Measurements from ENCODE around the gene CNTNAP5. TPM values are rescaled to one million over a fixed set of nuclear protein-coding genes. Genes with fewer than 3 reads are reported as not detected.

Gene CNTNAP5
- total RNA-seq, 2 donors from 2014 or later = not detected

DNA sequence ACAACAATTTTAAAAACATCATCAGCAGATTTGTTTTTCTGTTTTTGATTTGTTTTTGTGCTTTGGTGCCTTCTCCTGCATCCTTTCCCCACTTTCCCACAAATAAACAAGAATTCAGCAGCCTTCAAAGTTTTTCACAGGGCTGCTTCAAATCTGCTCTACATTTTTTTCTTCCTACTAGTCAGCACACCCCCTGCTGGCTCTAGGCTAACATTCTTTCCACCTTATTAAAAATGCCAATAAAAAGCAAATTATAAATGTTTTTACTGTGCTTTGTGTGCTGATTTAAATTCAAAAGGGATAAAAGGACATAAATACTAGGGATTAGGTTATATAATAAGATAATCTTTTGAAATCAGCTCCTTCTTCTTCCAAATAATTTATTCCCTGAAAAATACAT, 6.2 kb upstream of the CNTNAP5 start:
- Histone ChIP-seq H3K9me3 (no peaks in the 10 kb centered on the region), H3K27me3 (replicated peaks; ENCODE audit: insufficient read depth) (no peaks in the 10 kb centered on the region), H3K4me1 (ENCODE audit: control insufficient read depth in 1 of 2, low read depth in 2 of 2) (no peaks in the 10 kb centered on the region), H3K36me3 (no peaks in the 10 kb centered on the region), H3K4me3 (no peak overlapping the region), H3K27ac (no peak overlapping the region)
- ATAC-seq (ENCODE audit: insufficient number of reproducible peaks, low FRiP score, low read depth) (no peak), DNase-seq (ENCODE audit: low spot score) (no peak)
- TF ChIP-seq, protein P1, sequence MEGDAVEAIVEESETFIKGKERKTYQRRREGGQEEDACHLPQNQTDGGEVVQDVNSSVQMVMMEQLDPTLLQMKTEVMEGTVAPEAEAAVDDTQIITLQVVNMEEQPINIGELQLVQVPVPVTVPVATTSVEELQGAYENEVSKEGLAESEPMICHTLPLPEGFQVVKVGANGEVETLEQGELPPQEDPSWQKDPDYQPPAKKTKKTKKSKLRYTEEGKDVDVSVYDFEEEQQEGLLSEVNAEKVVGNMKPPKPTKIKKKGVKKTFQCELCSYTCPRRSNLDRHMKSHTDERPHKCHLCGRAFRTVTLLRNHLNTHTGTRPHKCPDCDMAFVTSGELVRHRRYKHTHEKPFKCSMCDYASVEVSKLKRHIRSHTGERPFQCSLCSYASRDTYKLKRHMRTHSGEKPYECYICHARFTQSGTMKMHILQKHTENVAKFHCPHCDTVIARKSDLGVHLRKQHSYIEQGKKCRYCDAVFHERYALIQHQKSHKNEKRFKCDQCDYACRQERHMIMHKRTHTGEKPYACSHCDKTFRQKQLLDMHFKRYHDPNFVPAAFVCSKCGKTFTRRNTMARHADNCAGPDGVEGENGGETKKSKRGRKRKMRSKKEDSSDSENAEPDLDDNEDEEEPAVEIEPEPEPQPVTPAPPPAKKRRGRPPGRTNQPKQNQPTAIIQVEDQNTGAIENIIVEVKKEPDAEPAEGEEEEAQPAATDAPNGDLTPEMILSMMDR (IDR thresholded peaks at IDR 0.05) = no peak

GRCh38 chr2:124024561-124025170, 421 bp upstream of the CNTNAP5 start:
- Histone ChIP-seq H3K27me3 (replicated peaks; ENCODE audit: insufficient read depth) (no peaks in the 10 kb centered on the region), H3K4me1 (ENCODE audit: control insufficient read depth in 1 of 2, low read depth in 2 of 2) (no peaks in the 10 kb centered on the region), H3K4me3 (peak overlapping the region; percentile 17)

GRCh38 chr2:124025891-124026434, 876 bp downstream of the CNTNAP5 start:
- H3K4me1 ChIP-seq (ENCODE audit: control insufficient read depth in 1 of 2, low read depth in 2 of 2) = no peaks in the 10 kb centered on the region
- H3K27ac ChIP-seq = no peak overlapping the region
- no peaks in the 10 kb centered on the region for H3K27me3 ChIP-seq (replicated peaks; ENCODE audit: insufficient read depth)
- no peak overlapping the region for H3K4me3 ChIP-seq
- no peak for ATAC-seq (ENCODE audit: insufficient number of reproducible peaks, low FRiP score, low read depth)
- no peaks in the 10 kb centered on the region for H3K36me3 ChIP-seq
- TF ChIP-seq, protein P1 (IDR thresholded peaks at IDR 0.05) = no peak
- no peaks in the 10 kb centered on the region for H3K9me3 ChIP-seq
- DNase-seq (ENCODE audit: low spot score) = no peak

More at GRCh38 chr2:124024561-124025170, 421 bp upstream of the CNTNAP5 start:
- TF ChIP-seq, protein P1 (IDR thresholded peaks at IDR 0.05) = no peak
- Histone ChIP-seq H3K36me3 (no peaks in the 10 kb centered on the region), H3K27ac (no peak overlapping the region), H3K9me3 (no peaks in the 10 kb centered on the region)
- DNase-seq (ENCODE audit: low spot score) (no peak), ATAC-seq (ENCODE audit: insufficient number of reproducible peaks, low FRiP score, low read depth) (no peak)

DNA sequence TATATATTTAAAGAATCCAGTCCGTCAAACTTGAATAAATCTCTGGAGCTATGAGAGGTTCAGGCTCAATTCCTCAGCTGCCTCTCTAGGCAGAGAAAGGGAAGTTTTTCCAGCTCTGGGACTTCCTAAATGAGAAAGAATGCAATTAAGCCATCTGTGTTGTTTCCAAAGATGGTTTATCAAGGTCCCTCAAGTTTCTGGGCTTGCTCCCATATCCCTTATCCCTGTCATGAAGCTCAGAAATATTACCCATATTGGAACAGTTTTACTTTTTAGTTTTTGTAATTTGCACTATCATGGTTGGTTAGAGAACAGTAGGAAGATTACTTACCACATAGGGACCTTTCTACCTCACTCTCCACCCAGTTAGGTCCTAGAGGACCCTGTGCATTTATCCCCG, 1.4 kb downstream of the CNTNAP5 start:
- H3K9me3 ChIP-seq = no peaks in the 10 kb centered on the region
- H3K27me3 ChIP-seq (replicated peaks; ENCODE audit: insufficient read depth) = no peaks in the 10 kb centered on the region
- ATAC-seq (ENCODE audit: insufficient number of reproducible peaks, low FRiP score, low read depth) (no peak), DNase-seq (ENCODE audit: low spot score) (no peak)
- H3K27ac ChIP-seq = no peak overlapping the region
- H3K4me1 ChIP-seq (ENCODE audit: control insufficient read depth in 1 of 2, low read depth in 2 of 2) = no peaks in the 10 kb centered on the region
- H3K4me3 ChIP-seq = no peak overlapping the region
- H3K36me3 ChIP-seq = no peaks in the 10 kb centered on the region
- TF ChIP-seq, protein P1 (IDR thresholded peaks at IDR 0.05) = no peak

GRCh38 chr2:124027182-124027581, 2.1 kb downstream of the CNTNAP5 start:
- DNase-seq (ENCODE audit: low spot score) = no peak
- Histone ChIP-seq H3K27me3 (replicated peaks; ENCODE audit: insufficient read depth) (no peaks in the 10 kb centered on the region), H3K4me3 (no peak overlapping the region), H3K4me1 (ENCODE audit: control insufficient read depth in 1 of 2, low read depth in 2 of 2) (no peaks in the 10 kb centered on the region), H3K36me3 (no peaks in the 10 kb centered on the region), H3K9me3 (no peaks in the 10 kb centered on the region), H3K27ac (no peak overlapping the region)
- TF ChIP-seq, protein P1 (IDR thresholded peaks at IDR 0.05) = no peak
- no peak for ATAC-seq (ENCODE audit: insufficient number of reproducible peaks, low FRiP score, low read depth)
